Loucy (cell line): ENCODE results near the gene MKLN1.
A peak's percentile ranks its signal among the peaks of the same experiment; 100 is the strongest.

Source experiments
- H2AFZ ChIP-seq: fragments of 200-600 bp; sonication (generic); 2 replicates; pipeline ENCODE4 v1.6.0; 2016; ENCODE audit warnings: antibody characterized with exemption, mild to moderate bottlenecking, low read length, moderate library complexity
- H3F3A ChIP-seq: fragments of 200-600 bp; 2 replicates; pipeline ENCODE4 v1.6.0; 2016; ENCODE audit warnings: antibody characterized with exemption, low read depth, mild to moderate bottlenecking
- H3K27me3 ChIP-seq: fragments of 200-600 bp; sonication (generic); 2 replicates; pipeline ENCODE4 v1.6.1; 2014; ENCODE audit warnings: low read length, mild to moderate bottlenecking; ENCODE audit not compliant: insufficient read depth, poor library complexity, severe bottlenecking
- H3K36me3 ChIP-seq: fragments of 200-600 bp; sonication (generic); 2 replicates; pipeline ENCODE4 v1.6.1; 2016; ENCODE audit warnings: low read length; ENCODE audit not compliant: insufficient read depth
- H3K4me1 ChIP-seq: fragments of 200-600 bp; sonication (generic); 2 replicates; pipeline ENCODE4 v1.5.1; 2014; ENCODE audit warnings: low read length, mild to moderate bottlenecking; ENCODE audit not compliant: insufficient read depth, poor library complexity, severe bottlenecking
- H3K4me2 ChIP-seq: fragments of 200-600 bp; sonication (generic); 2 replicates; pipeline ENCODE4 v1.6.0; 2014; ENCODE audit warnings: antibody characterized with exemption, low read length, low read depth, mild to moderate bottlenecking; ENCODE audit not compliant: poor library complexity, severe bottlenecking
- H3K4me3 ChIP-seq: fragments of 200-600 bp; sonication (generic); 2 replicates; pipeline ENCODE4 v1.5.1; 2014; ENCODE audit warnings: low read length, mild to moderate bottlenecking, mixed read lengths; ENCODE audit not compliant: poor library complexity, severe bottlenecking
- H3K79me2 ChIP-seq: fragments of 200-600 bp; sonication (generic); 2 replicates; pipeline ENCODE4 v1.6.1; 2014; ENCODE audit warnings: low read length; ENCODE audit not compliant: insufficient read depth
- H3K9ac ChIP-seq: fragments of 200-600 bp; sonication (generic); 2 replicates; pipeline ENCODE4 v1.6.0; 2014; ENCODE audit warnings: mild to moderate bottlenecking, low read depth, low read length, moderate library complexity; ENCODE audit not compliant: poor library complexity, severe bottlenecking
- H3K9me2 ChIP-seq: fragments of 200-600 bp; sonication (generic); replicated peaks from 2 replicates; pipeline ENCODE4 v1.6.1; 2016; ENCODE audit warnings: low read depth, low read length, mixed read lengths
- H3K9me3 ChIP-seq: fragments of 200-600 bp; sonication (generic); 2 replicates; pipeline ENCODE4 v1.6.1; 2014; ENCODE audit warnings: mild to moderate bottlenecking, antibody characterized with exemption, low read length, low read depth; ENCODE audit not compliant: insufficient read depth
- H4K20me1 ChIP-seq: fragments of 200-600 bp; sonication (generic); 2 replicates; pipeline ENCODE4 v1.6.0; 2014; ENCODE audit warnings: antibody characterized with exemption, low read length, mild to moderate bottlenecking; ENCODE audit not compliant: insufficient read depth, poor library complexity, severe bottlenecking
- CTCF ChIP-seq: fragments of 200-600 bp; sonication (generic); conservative IDR thresholded peaks from 2 replicates; pipeline ENCODE4 v1.5.1; 2014; ENCODE audit warnings: mild to moderate bottlenecking, antibody characterized with exemption, low read length
- EZH2phosphoT487 ChIP-seq: fragments of 200-600 bp; IDR thresholded peaks from 2 replicates; pipeline ENCODE4 v1.6.1; 2018; ENCODE audit warnings: antibody characterized with exemption, mild to moderate bottlenecking, moderate library complexity, borderline replicate concordance

Gene MKLN1

DNA sequence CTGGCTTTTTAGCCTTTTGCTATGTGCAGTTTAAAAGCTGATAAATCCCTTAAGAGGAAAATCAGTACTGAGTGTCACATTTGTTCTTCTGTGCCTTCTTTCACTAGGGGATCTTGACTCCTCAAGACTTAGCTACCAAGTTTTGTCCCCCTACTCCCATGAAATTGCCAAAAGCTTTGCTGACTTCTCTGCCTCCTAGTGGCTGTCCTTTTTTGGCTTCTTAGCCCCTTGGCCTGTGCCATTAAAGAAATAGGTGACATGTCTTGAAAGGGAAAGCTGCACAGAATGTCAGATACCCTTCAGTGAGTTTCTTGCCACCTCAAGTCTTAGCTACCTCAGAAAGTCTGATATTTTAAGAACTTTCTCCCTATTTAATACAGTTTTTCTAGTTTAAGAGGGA is 10.5 kb downstream of the MKLN1 start:
- no peak overlapping the region for H3K4me3 ChIP-seq
- TF ChIP-seq CTCF (peak; percentile 32), EZH2phosphoT487 (no peak)

DNA sequence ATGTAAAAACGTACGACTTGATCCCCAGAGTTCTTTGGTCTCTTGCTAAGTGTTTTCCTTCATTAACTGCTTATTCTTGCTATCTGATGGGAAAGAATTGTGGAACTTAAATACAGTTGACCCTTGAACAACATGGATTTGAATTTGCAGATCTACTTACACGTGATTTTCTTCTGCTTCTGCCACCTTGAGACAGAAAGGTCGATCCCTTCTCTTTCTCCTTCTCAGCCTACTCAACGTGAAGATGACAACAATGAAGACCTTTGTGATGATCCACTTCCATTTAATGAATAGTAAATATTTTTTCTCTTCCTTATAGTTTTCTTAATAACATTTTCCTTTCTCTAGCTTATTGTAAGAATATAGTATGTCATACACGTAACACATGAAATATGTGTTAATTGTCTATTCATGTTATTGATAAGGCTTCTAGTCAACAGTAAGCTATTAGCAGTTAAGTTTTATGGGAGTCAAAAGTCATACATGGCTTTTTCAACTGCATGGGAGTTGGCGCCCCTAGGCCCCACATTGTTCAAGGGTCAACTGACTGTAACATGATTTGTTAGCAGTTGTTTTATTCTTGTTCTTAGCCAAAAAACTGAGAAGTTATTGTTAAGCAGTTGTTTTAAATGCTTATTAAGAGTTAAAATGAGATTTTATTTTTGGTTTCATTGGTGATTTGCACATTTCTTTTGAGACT is 11.2 kb downstream of the MKLN1 start:
- peaks cover 77% of the 10 kb centered on the region for H4K20me1 ChIP-seq
- peaks cover 14% of the 10 kb centered on the region for H3K9me3 ChIP-seq
- H3K4me2 ChIP-seq = no peak overlapping the region
- peaks cover 96% of the 10 kb centered on the region for H3K79me2 ChIP-seq
- H2AFZ ChIP-seq = no peak overlapping the region
- H3K9me2 ChIP-seq = no peaks in the 10 kb centered on the region
- H3K9ac ChIP-seq = no peak overlapping the region
- H3K36me3 ChIP-seq = peaks cover 5% of the 10 kb centered on the region; the same call in 1 of the 2 replicates
- no peaks in the 10 kb centered on the region for H3K27me3 ChIP-seq
- TF ChIP-seq EZH2phosphoT487 (no peak), CTCF (no peak)
- H3K4me3 ChIP-seq = no peak overlapping the region
- 0 out of 2 replicates have a peak, but pooled peaks cover 4% of the 10 kb centered on the region for H3F3A ChIP-seq
- peaks cover 11% of the 10 kb centered on the region for H3K4me1 ChIP-seq

More for the DNA sequence above, 10.5 kb downstream of the MKLN1 start:
- Histone ChIP-seq H3K9ac (no peak overlapping the region), H4K20me1 (peaks cover 75% of the 10 kb centered on the region), H3K4me2 (no peak overlapping the region), H2AFZ (no peak overlapping the region), H3K9me3 (peaks cover 14% of the 10 kb centered on the region), H3K4me1 (peaks cover 11% of the 10 kb centered on the region), H3K79me2 (peaks cover 96% of the 10 kb centered on the region), H3K27me3 (no peaks in the 10 kb centered on the region), H3K36me3 (peaks cover 5% of the 10 kb centered on the region; the same call in 1 of the 2 replicates), H3K9me2 (no peaks in the 10 kb centered on the region), H3F3A (0 out of 2 replicates have a peak, but pooled peaks cover 4% of the 10 kb centered on the region)

- Histone ChIP-seq H3K9ac (no peak overlapping the region), H3K4me3 (no peak overlapping the region), H2AFZ (no peak overlapping the region), H3K9me3 (peaks cover 12% of the 10 kb centered on the region), H3K4me1 (no peaks in the 10 kb centered on the region), H4K20me1 (peaks cover 60% of the 10 kb centered on the region), H3K36me3 (peaks cover 4% of the 10 kb centered on the region; the same call in 1 of the 2 replicates), H3K4me2 (no peak overlapping the region), H3K27me3 (no peaks in the 10 kb centered on the region), H3K79me2 (peaks cover 96% of the 10 kb centered on the region), H3F3A (0 out of 2 replicates have a peak, but pooled peaks cover 4% of the 10 kb centered on the region), H3K9me2 (no peaks in the 10 kb centered on the region)
- TF ChIP-seq EZH2phosphoT487 = no peak
Measured at GRCh38 chr7:131341690-131342089, 14.0 kb downstream of the MKLN1 start.
